VCaP (cell line): ENCODE data around the gene CES1.
"Not testable (repeated sequence)": the region's sequence is repeated elsewhere in the genome, so short reads cannot be mapped to it uniquely, and the experiment has no call there.

Experiments
- H3K27ac ChIP-seq: fragments of 450-650 bp; 2 replicates; pipeline ENCODE4 v1.5.1; 2017
- CTCF ChIP-seq: fragments of 450-650 bp; conservative IDR thresholded peaks from 2 replicates; pipeline ENCODE4 v1.5.1; 2017; ENCODE audit warnings: mild to moderate bottlenecking, moderate library complexity

The CES1 gene

GRCh38 chr16:55782091-55782792 is 50.7 kb downstream of the CES1 start:
- not testable (repeated sequence) for H3K27ac ChIP-seq

- not testable (repeated sequence) for H3K27ac ChIP-seq
Measured at GRCh38 chr16:55781456-55781855, 51.4 kb downstream of the CES1 start.

GRCh38 chr16:55780095-55780407 is 52.8 kb downstream of the CES1 start:
- not testable (repeated sequence) for H3K27ac ChIP-seq

- TF ChIP-seq CTCF = no peak
- H3K27ac ChIP-seq = no peak overlapping the region
Measured at GRCh38 chr16:55779402-55780094, 53.3 kb downstream of the CES1 start.

GRCh38 chr16:55778757-55779156 is 54.1 kb downstream of the CES1 start:
- H3K27ac ChIP-seq = no peak overlapping the region
- no peak for TF ChIP-seq CTCF

GRCh38 chr16:55775857-55776256 is 57.0 kb downstream of the CES1 start:
- H3K27ac ChIP-seq = no peak overlapping the region
- TF ChIP-seq CTCF = no peak

GRCh38 chr16:55773859-55774549 is 58.9 kb downstream of the CES1 start:
- no peak for TF ChIP-seq CTCF
- no peak overlapping the region for H3K27ac ChIP-seq

- TF ChIP-seq CTCF = no peak
- no peak overlapping the region for H3K27ac ChIP-seq
Measured at GRCh38 chr16:55765161-55765560, 67.7 kb downstream of the CES1 start.

GRCh38 chr16:55760310-55761001 is 72.4 kb downstream of the CES1 start:
- H3K27ac ChIP-seq = no peak overlapping the region
- no peak for TF ChIP-seq CTCF

- not testable (repeated sequence) for H3K27ac ChIP-seq
Measured at GRCh38 chr16:55759965-55760309, 73.0 kb downstream of the CES1 start.

GRCh38 chr16:55757595-55758527 is 75.0 kb downstream of the CES1 start:
- not testable (repeated sequence) for H3K27ac ChIP-seq
